A549 (cell line): Measurements from ENCODE around the gene DNAJB6.

ENCODE experiments used
- CTCF ChIP-seq: fragments of >200 bp; sonication (Bioruptor Twin); formaldehyde crosslinking; IDR thresholded peaks from 3 replicates; pipeline ENCODE4 v1.5.1; 2016
- ELK1 ChIP-seq: fragments of 150-350 bp; IDR thresholded peaks from 2 replicates; pipeline ENCODE4 v1.6.1; 2014; ENCODE audit warnings: low read depth, mild to moderate bottlenecking, low read length
- JUNB ChIP-seq: fragments of >200 bp; sonication (Bioruptor Twin); formaldehyde crosslinking; IDR thresholded peaks from 2 replicates; pipeline ENCODE4 v1.6.1; 2016
- RARB ChIP-seq: fragments of 250-450 bp; sonication (Bioruptor Pico); IDR thresholded peaks from 2 replicates; pipeline ENCODE4 v1.8.0; 2021; ENCODE audit warnings: mild to moderate bottlenecking, moderate library complexity

- TF ChIP-seq CTCF (no peak), ELK1 (no peak), JUNB (no peak), RARB (CRISPR knock-in tag) (no peak)
These were observed 70.9 kb downstream of the DNAJB6 start for GRCh38 chr7:157407512-157408257.
